DOHH2 (cell line): ENCODE measurements around the gene PAH.

Experiments
- H3F3A ChIP-seq: fragments of 200-600 bp; sonication (generic), shearing (Covaris generic); 2 replicates; pipeline ENCODE4 v1.6.0; 2016; ENCODE audit warnings: antibody characterized with exemption, mild to moderate bottlenecking; ENCODE audit not compliant: control insufficient read depth, insufficient read depth
- H3K27ac ChIP-seq: fragments of 200-600 bp; sonication (generic); 2 replicates; pipeline ENCODE4 v1.5.1; 2014; ENCODE audit warnings: low read depth, mild to moderate bottlenecking, low read length, moderate library complexity
- H3K27me3 ChIP-seq: fragments of 200-600 bp; sonication (generic); 2 replicates; pipeline ENCODE4 v1.6.1; 2014; ENCODE audit warnings: mild to moderate bottlenecking, low read length, mixed read lengths; ENCODE audit not compliant: control insufficient read depth
- H3K36me3 ChIP-seq: fragments of 200-600 bp; sonication (generic); 2 replicates; pipeline ENCODE4 v1.6.1; 2014; ENCODE audit warnings: mild to moderate bottlenecking, low read length, moderate library complexity, mixed read lengths; ENCODE audit not compliant: control insufficient read depth
- H3K4me1 ChIP-seq: fragments of 200-600 bp; sonication (generic); 2 replicates; pipeline ENCODE4 v1.6.1; 2014; ENCODE audit warnings: mild to moderate bottlenecking, low read length, mixed read lengths; ENCODE audit not compliant: control insufficient read depth
- H3K4me2 ChIP-seq: fragments of 200-600 bp; sonication (generic); 2 replicates; pipeline ENCODE4 v1.6.0; 2014; ENCODE audit warnings: mild to moderate bottlenecking, low read length, moderate library complexity
- H3K4me3 ChIP-seq: fragments of 200-600 bp; sonication (generic); 2 replicates; pipeline ENCODE4 v1.5.1; 2014; ENCODE audit warnings: mild to moderate bottlenecking, low read length, mixed read lengths
- H3K79me2 ChIP-seq: fragments of 200-600 bp; sonication (generic); 2 replicates; pipeline ENCODE4 v1.6.1; 2014; ENCODE audit warnings: mild to moderate bottlenecking, low read length, mixed read lengths; ENCODE audit not compliant: control insufficient read depth
- H3K9me2 ChIP-seq: fragments of 200-600 bp; sonication (generic); replicated peaks from 2 replicates; pipeline ENCODE4 v1.6.1; 2014; ENCODE audit warnings: mild to moderate bottlenecking, low read length, mixed read lengths; ENCODE audit not compliant: control insufficient read depth
- H3K9me3 ChIP-seq: fragments of 200-600 bp; sonication (generic); 2 replicates; pipeline ENCODE4 v1.6.1; 2014; ENCODE audit warnings: antibody characterized with exemption, low read length, mixed read lengths; ENCODE audit not compliant: control insufficient read depth, insufficient read depth
- H4K20me1 ChIP-seq: fragments of 200-600 bp; sonication (generic); 2 replicates; pipeline ENCODE4 v1.6.0; 2014; ENCODE audit warnings: low read depth, mild to moderate bottlenecking, antibody characterized with exemption, low read length, moderate library complexity; ENCODE audit not compliant: control insufficient read depth, insufficient read depth
- CTCF ChIP-seq: fragments of 200-600 bp; sonication (generic); IDR thresholded peaks from one replicate; pipeline ENCODE4 v1.5.1; 2014; ENCODE audit warnings: antibody characterized with exemption, mild to moderate bottlenecking, low read depth, low read length; ENCODE audit not compliant: poor library complexity, severe bottlenecking
- EZH2phosphoT487 ChIP-seq: fragments of 200-600 bp; sonication (generic); IDR thresholded peaks from 2 replicates; pipeline ENCODE4 v1.6.1; 2017; ENCODE audit warnings: borderline replicate concordance, mild to moderate bottlenecking, antibody characterized with exemption, low read length, moderate library complexity, mixed read lengths

The PAH gene

DNA sequence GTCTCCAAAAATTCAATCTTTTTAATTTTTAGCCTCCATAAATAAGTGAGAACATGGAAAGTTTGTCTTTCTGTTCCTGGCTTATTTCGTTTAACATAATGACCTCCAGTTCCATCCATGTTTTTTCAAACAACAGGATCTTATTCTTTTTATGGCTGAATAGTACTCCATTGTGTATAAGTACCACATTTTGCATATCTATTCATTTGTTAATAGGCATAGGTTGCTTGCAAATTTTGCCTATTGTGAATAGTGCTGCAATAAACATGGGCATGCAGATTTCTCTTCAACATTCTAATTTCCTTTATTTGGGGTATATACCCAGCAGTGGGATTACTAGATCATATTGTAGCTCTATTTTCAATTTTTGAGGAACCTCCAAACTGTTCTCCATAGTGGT, 16.1 kb upstream of the PAH start:
- no peaks in the 10 kb centered on the region for H3K9me3 ChIP-seq
- no peak overlapping the region for H3K4me3 ChIP-seq
- no peaks in the 10 kb centered on the region for H3K27me3 ChIP-seq
- no peaks in the 10 kb centered on the region for H3K9me2 ChIP-seq
- H3K79me2 ChIP-seq, result no peaks in the 10 kb centered on the region
- no peaks in the 10 kb centered on the region for H3K4me1 ChIP-seq
- no peak overlapping the region for H3K27ac ChIP-seq
- H4K20me1 ChIP-seq, result no peaks in the 10 kb centered on the region
- H3K4me2 ChIP-seq, result no peak overlapping the region
- no peaks in the 10 kb centered on the region for H3K36me3 ChIP-seq
- H3F3A ChIP-seq, result no peaks in the 10 kb centered on the region
- TF ChIP-seq CTCF (no peak), EZH2phosphoT487 (no peak)

- H3K36me3 ChIP-seq, result no peaks in the 10 kb centered on the region
- H3K79me2 ChIP-seq, result no peaks in the 10 kb centered on the region
- H3K4me1 ChIP-seq, result no peaks in the 10 kb centered on the region
- H3K9me3 ChIP-seq, result no peaks in the 10 kb centered on the region
- H3F3A ChIP-seq, result no peaks in the 10 kb centered on the region
- no peaks in the 10 kb centered on the region for H3K9me2 ChIP-seq
- no peak for TF ChIP-seq EZH2phosphoT487
- no peak for TF ChIP-seq CTCF
- no peaks in the 10 kb centered on the region for H4K20me1 ChIP-seq
- no peak overlapping the region for H3K4me3 ChIP-seq
- no peak overlapping the region for H3K4me2 ChIP-seq
- H3K27me3 ChIP-seq, result no peaks in the 10 kb centered on the region
- H3K27ac ChIP-seq, result no peak overlapping the region
Measured at GRCh38 chr12:102927220-102927619, 10.2 kb upstream of the PAH start.

- H3K27me3 ChIP-seq, result no peaks in the 10 kb centered on the region
- H3K36me3 ChIP-seq, result no peaks in the 10 kb centered on the region
- no peak overlapping the region for H3K4me2 ChIP-seq
- no peak overlapping the region for H3K27ac ChIP-seq
- no peaks in the 10 kb centered on the region for H4K20me1 ChIP-seq
- no peaks in the 10 kb centered on the region for H3K9me3 ChIP-seq
- peaks cover 20% of the 10 kb centered on the region for H3K4me1 ChIP-seq
- H3F3A ChIP-seq, result no peaks in the 10 kb centered on the region
- no peak for TF ChIP-seq EZH2phosphoT487
- no peak for TF ChIP-seq CTCF
- no peaks in the 10 kb centered on the region for H3K9me2 ChIP-seq
- no peak overlapping the region for H3K4me3 ChIP-seq
- no peaks in the 10 kb centered on the region for H3K79me2 ChIP-seq
Measured at GRCh38 chr12:102921240-102921639, 4.2 kb upstream of the PAH start.

- no peaks in the 10 kb centered on the region for H4K20me1 ChIP-seq
- H3K4me2 ChIP-seq, result no peak overlapping the region
- H3K4me1 ChIP-seq, result peaks cover 20% of the 10 kb centered on the region
- TF ChIP-seq EZH2phosphoT487 (no peak), CTCF (no peak)
- H3K9me3 ChIP-seq, result no peaks in the 10 kb centered on the region
- H3K4me3 ChIP-seq, result no peak overlapping the region
- no peaks in the 10 kb centered on the region for H3K36me3 ChIP-seq
- no peaks in the 10 kb centered on the region for H3K79me2 ChIP-seq
- H3F3A ChIP-seq, result no peaks in the 10 kb centered on the region
- H3K27me3 ChIP-seq, result no peaks in the 10 kb centered on the region
- no peaks in the 10 kb centered on the region for H3K9me2 ChIP-seq
- no peak overlapping the region for H3K27ac ChIP-seq
Measured at GRCh38 chr12:102920271-102920670, 3.2 kb upstream of the PAH start.
